ENCODE results near the gene PRDM16. TPM values are rescaled to one million over a fixed set of nuclear protein-coding genes. Genes with fewer than 3 reads are reported as not detected.

Gene PRDM16
- total and polyA plus RNA-seq, 2 of the 13 experiments (the other 11 are each of a cell fraction or from before 2014, with no cell fraction given): 0.15 to 0.81 TPM

DNA sequence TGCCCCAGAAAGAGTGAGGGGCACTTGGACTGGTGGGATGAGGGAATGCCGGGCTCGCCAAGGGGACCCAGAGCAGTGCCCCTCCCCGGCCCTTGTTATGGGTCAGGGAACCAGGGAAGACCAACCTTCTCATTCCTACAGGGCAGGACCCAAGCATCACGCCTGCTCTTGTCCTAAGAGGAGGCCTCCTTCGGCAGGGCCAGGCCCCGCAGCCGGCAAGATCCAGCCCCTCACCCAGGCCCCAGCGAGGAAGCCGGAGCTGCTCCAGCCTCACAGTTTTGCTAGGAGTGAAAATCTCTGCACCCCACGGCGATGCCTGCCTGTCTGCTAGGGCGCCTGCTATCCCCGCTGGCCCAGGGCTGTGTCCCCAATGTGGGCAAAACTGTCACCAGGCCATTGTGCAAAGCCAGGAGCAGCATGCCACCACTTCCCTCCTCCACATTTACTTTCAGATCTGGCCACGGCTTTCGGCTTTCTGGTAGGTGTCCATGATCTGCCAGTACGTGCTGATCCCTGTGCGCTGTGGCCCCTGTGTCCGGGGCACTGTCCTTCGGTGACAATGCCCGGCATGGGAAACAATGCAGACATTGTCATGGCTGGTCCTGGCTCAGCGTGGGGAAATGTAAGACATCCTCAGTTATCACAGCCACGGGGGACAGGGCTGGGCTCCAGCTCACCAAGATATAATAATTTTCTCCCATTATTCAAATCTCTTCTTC lies 38.2 kb upstream of the PRDM16 start:
- peaks cover 13 to 78% of the 10 kb centered on the region in 2 experiments for H3K27me3 ChIP-seq (ENCODE audit: control insufficient read depth in 1 of 2, insufficient read depth in 2 of 2, low read length in 2 of 2)
- peak overlapping the region; percentile 23; the same call in 1 of the 2 replicates for H3K4me2 ChIP-seq (ENCODE audit: low read depth, low read length)
- FAIRE-seq (no peak), DNase-seq (ENCODE audit: low spot score) (no peak), ATAC-seq (peak; percentile 37; the same call in 2 of the 3 replicates)
- TF ChIP-seq SOX13 (IDR thresholded peaks at IDR 0.05) (no peak), SOX13 (CRISPR knock-in tag; conservative IDR thresholded peaks at IDR 0.05 in 1 of 2, IDR thresholded peaks at IDR 0.05 in 1 of 2) (peak in 1 of 2 experiments; percentile 50; a peak in 1 of 4 replicates), MATR3 (CRISPR knock-in tag; IDR thresholded peaks at IDR 0.05) (no peak)
- H3K79me2 ChIP-seq (ENCODE audit: insufficient read depth, low read length): no peaks in the 10 kb centered on the region
- H2AFZ ChIP-seq (ENCODE audit: low read length): no peak overlapping the region
- H4K20me1 ChIP-seq (ENCODE audit: insufficient read depth, low read length): no peaks in the 10 kb centered on the region
- no peak overlapping the region for H3K9ac ChIP-seq (ENCODE audit: insufficient read depth, low read depth, low read length)
- no TSS peak for BruUV-seq (replicated peaks)
- intact Hi-C loops (cut with micrococcal nuclease; ENCODE audit: unreplicated experiment): no loop called here
- WGBS (ENCODE audit: low lambda C conversion rate): 2% methylated on average over 11 of the region's 22 CpGs
- H3K4me3 ChIP-seq (replicated peaks in 1 of 3; ENCODE audit: insufficient read depth in 1 of 3, low read depth in 2 of 3, low read length in 3 of 3): no peak overlapping the region
- no peaks in the 10 kb centered on the region for H3K9me3 ChIP-seq (ENCODE audit: low read length)
- in situ Hi-C loops (cut with HindIII; ENCODE audit: extremely low pct_ligation_motif_present, low pct_unique_long_range_greater_than_20kb): no loop called here
- H3K4me1 ChIP-seq (ENCODE audit: insufficient read depth, low read length): no peaks in the 10 kb centered on the region
- ChIA-PET CTCF (ENCODE audit: low intra/inter-chr PET ratio, low total read pairs) (no interaction called here), POLR2A (no interaction called here)
- no peaks in the 10 kb centered on the region for H3K36me3 ChIP-seq (replicated peaks in 1 of 2; ENCODE audit: control insufficient read depth in 1 of 2, insufficient read depth in 2 of 2, low read length in 2 of 2)
- no peak overlapping the region for H3K27ac ChIP-seq (ENCODE audit: extremely low read length, insufficient read depth, low read length)

DNA sequence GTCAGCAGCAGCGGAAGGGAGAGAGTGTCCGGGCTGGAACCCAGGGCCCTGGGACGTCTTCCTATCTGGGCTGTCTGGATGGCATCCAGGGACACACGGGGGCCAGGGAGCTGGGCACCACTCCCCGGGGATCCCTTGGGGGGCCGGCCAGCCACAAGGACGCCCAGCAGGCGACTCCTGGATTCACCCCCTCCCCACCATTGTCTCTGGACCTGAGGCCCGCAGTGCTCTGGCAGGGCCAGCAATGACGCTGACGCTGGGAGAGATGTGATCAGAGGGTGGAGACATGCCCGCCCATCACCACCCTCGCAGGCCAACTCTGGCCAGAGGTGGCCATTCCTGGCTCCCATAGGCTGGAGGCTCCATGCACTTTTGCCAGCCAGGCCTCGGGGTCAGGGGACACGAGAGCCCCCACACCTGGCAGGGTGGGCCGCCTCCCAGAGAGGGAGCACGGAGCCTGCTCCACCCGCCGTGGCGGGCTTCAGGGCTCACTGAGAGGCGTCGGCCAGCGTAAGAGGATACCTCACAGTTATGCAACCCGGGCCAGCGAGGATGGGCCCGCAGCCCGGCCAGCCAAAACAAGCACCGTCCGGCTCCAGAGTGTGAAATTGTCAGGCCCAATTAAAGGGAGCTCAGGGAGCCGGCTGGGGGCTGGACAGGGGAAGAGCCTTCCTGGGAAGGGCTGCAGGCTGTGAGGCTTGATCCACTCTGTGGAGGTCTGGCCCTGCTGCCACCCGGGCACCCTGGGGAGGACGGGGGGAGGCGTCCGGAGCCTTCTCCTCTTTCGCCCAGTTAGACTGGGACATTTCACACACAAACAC lies 37.4 kb upstream of the PRDM16 start:
- intact Hi-C loops (cut with micrococcal nuclease; ENCODE audit: unreplicated experiment) (no loop called here), in situ Hi-C loops (cut with HindIII; ENCODE audit: extremely low pct_ligation_motif_present, low pct_unique_long_range_greater_than_20kb) (no loop called here)
- no peak; the same call in 2 of the 3 replicates for ATAC-seq
- H3K79me2 ChIP-seq (ENCODE audit: insufficient read depth, low read length): no peaks in the 10 kb centered on the region
- no peak overlapping the region for H2AFZ ChIP-seq (ENCODE audit: low read length)
- H3K36me3 ChIP-seq (replicated peaks in 1 of 2; ENCODE audit: control insufficient read depth in 1 of 2, insufficient read depth in 2 of 2, low read length in 2 of 2): no peaks in the 10 kb centered on the region
- no peak overlapping the region for H3K27ac ChIP-seq (ENCODE audit: extremely low read length, insufficient read depth, low read length)
- FAIRE-seq: no peak
- peaks cover 13 to 86% of the 10 kb centered on the region in 2 experiments; a peak in 4 of 5 replicates for H3K27me3 ChIP-seq (ENCODE audit: control insufficient read depth in 1 of 2, insufficient read depth in 2 of 2, low read length in 2 of 2)
- no peaks in the 10 kb centered on the region for H3K9me3 ChIP-seq (ENCODE audit: low read length)
- CTCF ChIA-PET (ENCODE audit: low intra/inter-chr PET ratio, low total read pairs): no interaction called here
- no peak overlapping the region for H3K4me3 ChIP-seq (replicated peaks in 1 of 3; ENCODE audit: insufficient read depth in 1 of 3, low read depth in 2 of 3, low read length in 3 of 3)
- H3K9ac ChIP-seq (ENCODE audit: insufficient read depth, low read depth, low read length): no peak overlapping the region
- no peak for DNase-seq (ENCODE audit: low spot score)
- WGBS (ENCODE audit: low lambda C conversion rate): 8% methylated on average over 10 of the region's 35 CpGs
- no TSS peak for BruUV-seq (replicated peaks)
- no peaks in the 10 kb centered on the region for H4K20me1 ChIP-seq (ENCODE audit: insufficient read depth, low read length)
- POLR2A ChIA-PET: no interaction called here
- H3K4me2 ChIP-seq (ENCODE audit: low read depth, low read length): no peak overlapping the region; the same call in 1 of the 2 replicates
- H3K4me1 ChIP-seq (ENCODE audit: insufficient read depth, low read length): no peaks in the 10 kb centered on the region
- TF ChIP-seq ONECUT2 (CRISPR knock-in tag; IDR thresholded peaks at IDR 0.05): no peak
- no peak for TF ChIP-seq ZNF232 (CRISPR knock-in tag; IDR thresholded peaks at IDR 0.05; ENCODE audit: borderline replicate concordance)
- TF ChIP-seq ZNF143 (CRISPR knock-in tag; IDR thresholded peaks at IDR 0.05): no peak
- no peak for TF ChIP-seq MYC (CRISPR knock-in tag; IDR thresholded peaks at IDR 0.05; ENCODE audit: borderline replicate concordance)
- TF ChIP-seq MEIS1 (CRISPR knock-in tag; IDR thresholded peaks at IDR 0.05; ENCODE audit: borderline replicate concordance): no peak
- no peak for TF ChIP-seq ZNF569 (CRISPR knock-in tag; IDR thresholded peaks at IDR 0.05; ENCODE audit: borderline replicate concordance)
- no peak for TF ChIP-seq MTF1 (CRISPR knock-in tag; IDR thresholded peaks at IDR 0.05)
- no peak for TF ChIP-seq KLF11 (CRISPR knock-in tag; IDR thresholded peaks at IDR 0.05)
- TF ChIP-seq SMARCC2 (IDR thresholded peaks at IDR 0.05): no peak
- TF ChIP-seq, protein P1, sequence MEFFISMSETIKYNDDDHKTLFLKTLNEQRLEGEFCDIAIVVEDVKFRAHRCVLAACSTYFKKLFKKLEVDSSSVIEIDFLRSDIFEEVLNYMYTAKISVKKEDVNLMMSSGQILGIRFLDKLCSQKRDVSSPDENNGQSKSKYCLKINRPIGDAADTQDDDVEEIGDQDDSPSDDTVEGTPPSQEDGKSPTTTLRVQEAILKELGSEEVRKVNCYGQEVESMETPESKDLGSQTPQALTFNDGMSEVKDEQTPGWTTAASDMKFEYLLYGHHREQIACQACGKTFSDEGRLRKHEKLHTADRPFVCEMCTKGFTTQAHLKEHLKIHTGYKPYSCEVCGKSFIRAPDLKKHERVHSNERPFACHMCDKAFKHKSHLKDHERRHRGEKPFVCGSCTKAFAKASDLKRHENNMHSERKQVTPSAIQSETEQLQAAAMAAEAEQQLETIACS (CRISPR knock-in tag; IDR thresholded peaks at IDR 0.05): no peak
- TF ChIP-seq CREB1 (IDR thresholded peaks at IDR 0.05): no peak
- no peak for TF ChIP-seq CREB1 (CRISPR knock-in tag; IDR thresholded peaks at IDR 0.05)
- no peak for TF ChIP-seq ZMYM3 (CRISPR knock-in tag; IDR thresholded peaks at IDR 0.05)
- no peak for TF ChIP-seq ATF7 (IDR thresholded peaks at IDR 0.05)
- TF ChIP-seq ATF7 (CRISPR knock-in tag; IDR thresholded peaks at IDR 0.05): no peak
- TF ChIP-seq CEBPB (IDR thresholded peaks at IDR 0.05; ENCODE audit: borderline replicate concordance, low read depth, low read length): no peak
